Neural progenitor cell (in vitro differentiated cells): Measurements from ENCODE around the gene MBP. TPM values are rescaled to one million over a fixed set of nuclear protein-coding genes. Genes with fewer than 3 reads are reported as not detected.

ENCODE experiments used
- DNase-seq: peaks from one replicate; pipeline ENCODE4 v3.0.0-alpha.2; 2016; ENCODE audit warnings: low spot score
- H2AFZ ChIP-seq: fragments of 200-600 bp; sonication (generic); replicated peaks from 2 replicates; pipeline ENCODE4 v1.6.1; 2016; ENCODE audit warnings: antibody characterized with exemption
- H3F3A ChIP-seq: fragments of 200-600 bp; sonication (generic); 2 replicates; pipeline ENCODE4 v1.6.1; 2016; ENCODE audit warnings: antibody characterized with exemption, low read depth
- H3K27ac ChIP-seq: fragments of 200-600 bp; sonication (generic); 2 replicates; pipeline ENCODE4 v1.5.1; 2016; ENCODE audit warnings: mild to moderate bottlenecking
- H3K27me3 ChIP-seq: fragments of 200-600 bp; sonication (generic); 2 replicates; pipeline ENCODE4 v1.6.1; 2016; ENCODE audit warnings: mild to moderate bottlenecking, moderate library complexity
- H3K36me3 ChIP-seq: fragments of 200-600 bp; sonication (generic); 2 replicates; pipeline ENCODE4 v1.5.1; 2016
- H3K4me1 ChIP-seq: fragments of 200-600 bp; sonication (generic); 2 replicates; pipeline ENCODE4 v1.6.1; 2016; ENCODE audit warnings: mixed run types
- H3K4me2 ChIP-seq: fragments of 200-600 bp; sonication (generic); 2 replicates; pipeline ENCODE4 v1.6.1; 2016
- H3K4me3 ChIP-seq: fragments of 200-600 bp; sonication (generic); 2 replicates; pipeline ENCODE4 v1.5.1; 2016
- H3K79me2 ChIP-seq: fragments of 200-600 bp; sonication (generic); 2 replicates; pipeline ENCODE4 v1.6.1; 2016; ENCODE audit warnings: low read depth
- H3K9ac ChIP-seq: fragments of 200-600 bp; sonication (generic); 2 replicates; pipeline ENCODE4 v1.6.1; 2016
- H3K9me3 ChIP-seq: fragments of 200-600 bp; sonication (generic); 2 replicates; pipeline ENCODE4 v1.5.1; 2016; ENCODE audit warnings: low read depth
- H4K20me1 ChIP-seq: fragments of 200-600 bp; sonication (generic); 2 replicates; pipeline ENCODE4 v1.6.1; 2016; ENCODE audit warnings: low read depth
- H3K27ac Mint-ChIP-seq: 3 replicates; pipeline ENCODE4 v1.8.0; 2021; ENCODE audit warnings: mixed read lengths
- H3K27me3 Mint-ChIP-seq: 2 replicates; pipeline ENCODE4 v1.8.0; 2022; ENCODE audit warnings: low read depth, mild to moderate bottlenecking, inconsistent platforms, moderate library complexity, mixed read lengths; ENCODE audit not compliant: insufficient read depth
- H3K36me3 Mint-ChIP-seq: 3 replicates; pipeline ENCODE4 v1.8.0; 2021; ENCODE audit warnings: mixed read lengths
- H3K4me1 Mint-ChIP-seq: 3 replicates; pipeline ENCODE4 v1.8.0; 2021; ENCODE audit warnings: mixed read lengths
- H3K4me3 Mint-ChIP-seq: 3 replicates; pipeline ENCODE4 v1.8.0; 2021; ENCODE audit warnings: mild to moderate bottlenecking, moderate library complexity, mixed read lengths
- H3K9me3 Mint-ChIP-seq: 3 replicates; pipeline ENCODE4 v1.8.0; 2020; ENCODE audit warnings: mixed read lengths
- EZH2 ChIP-seq: fragments of 200-600 bp; sonication (generic); IDR thresholded peaks from 2 replicates; pipeline ENCODE4 v1.6.1; 2017; ENCODE audit warnings: antibody characterized with exemption, mild to moderate bottlenecking, moderate library complexity
- EZH2phosphoT487 ChIP-seq: fragments of 200-600 bp; sonication (generic); IDR thresholded peaks from 2 replicates; pipeline ENCODE4 v1.6.1; 2017; ENCODE audit warnings: antibody characterized with exemption
- total RNA-seq: library from RNA; depleted of rRNA; stranded (reverse); fragments of >200 nt; gene quantifications from 2 replicates; pipeline ENCODE4 v1.2.3, GENCODE V29; 2015; ENCODE audit warnings: low replicate concordance
- TF ChIP-seq, protein P1 (sequence below): fragments of 200-600 bp; sonication (generic); IDR thresholded peaks from 2 replicates; pipeline ENCODE4 v1.5.1; 2017; ENCODE audit warnings: antibody characterized with exemption, mild to moderate bottlenecking

Gene MBP
- total RNA-seq, 1 donor from 2014 or later, result 0.64 TPM

GRCh38 chr18:76953156-76953555, 179.4 kb downstream of the MBP start:
- Mint-ChIP-seq H3K9me3 (no peaks in the 10 kb centered on the region), H3K4me1 (peaks cover 17% of the 10 kb centered on the region), H3K36me3 (peaks cover 45% of the 10 kb centered on the region), H3K27me3 (no peaks in the 10 kb centered on the region), H3K27ac (peak overlapping the region; percentile 19), H3K4me3 (no peak overlapping the region)
- TF ChIP-seq EZH2 (no peak), EZH2phosphoT487 (no peak)
- TF ChIP-seq, protein P1, sequence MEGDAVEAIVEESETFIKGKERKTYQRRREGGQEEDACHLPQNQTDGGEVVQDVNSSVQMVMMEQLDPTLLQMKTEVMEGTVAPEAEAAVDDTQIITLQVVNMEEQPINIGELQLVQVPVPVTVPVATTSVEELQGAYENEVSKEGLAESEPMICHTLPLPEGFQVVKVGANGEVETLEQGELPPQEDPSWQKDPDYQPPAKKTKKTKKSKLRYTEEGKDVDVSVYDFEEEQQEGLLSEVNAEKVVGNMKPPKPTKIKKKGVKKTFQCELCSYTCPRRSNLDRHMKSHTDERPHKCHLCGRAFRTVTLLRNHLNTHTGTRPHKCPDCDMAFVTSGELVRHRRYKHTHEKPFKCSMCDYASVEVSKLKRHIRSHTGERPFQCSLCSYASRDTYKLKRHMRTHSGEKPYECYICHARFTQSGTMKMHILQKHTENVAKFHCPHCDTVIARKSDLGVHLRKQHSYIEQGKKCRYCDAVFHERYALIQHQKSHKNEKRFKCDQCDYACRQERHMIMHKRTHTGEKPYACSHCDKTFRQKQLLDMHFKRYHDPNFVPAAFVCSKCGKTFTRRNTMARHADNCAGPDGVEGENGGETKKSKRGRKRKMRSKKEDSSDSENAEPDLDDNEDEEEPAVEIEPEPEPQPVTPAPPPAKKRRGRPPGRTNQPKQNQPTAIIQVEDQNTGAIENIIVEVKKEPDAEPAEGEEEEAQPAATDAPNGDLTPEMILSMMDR, result no peak
- Histone ChIP-seq H3K4me2 (no peak overlapping the region), H3K27ac (no peak overlapping the region), H3K27me3 (no peaks in the 10 kb centered on the region), H3K9ac (no peak overlapping the region), H2AFZ (no peak overlapping the region), H3K4me3 (no peak overlapping the region), H3K36me3 (no peaks in the 10 kb centered on the region), H3K4me1 (no peaks in the 10 kb centered on the region), H3F3A (no peaks in the 10 kb centered on the region), H3K9me3 (no peaks in the 10 kb centered on the region), H4K20me1 (no peaks in the 10 kb centered on the region), H3K79me2 (no peaks in the 10 kb centered on the region)
- no peak for DNase-seq

DNA sequence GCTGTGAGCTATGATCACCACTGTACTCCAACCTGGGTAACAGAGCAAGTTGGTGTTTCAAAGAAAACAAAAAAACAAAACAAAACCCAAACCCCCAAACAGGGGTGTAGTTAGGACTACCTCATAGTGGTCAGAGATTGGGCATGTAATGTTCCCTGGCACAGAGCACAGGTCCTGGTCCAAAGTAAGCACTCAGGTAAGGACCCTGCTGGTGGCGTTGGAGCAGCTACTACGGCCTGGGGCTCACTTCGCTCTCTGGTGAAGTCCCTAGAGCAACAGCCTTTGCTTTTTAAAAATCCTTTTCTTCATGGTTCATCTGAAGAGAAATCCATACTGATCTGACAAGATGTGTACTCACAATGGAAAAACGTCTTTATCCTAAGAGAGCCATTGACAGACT, 179.8 kb downstream of the MBP start:
- no peaks in the 10 kb centered on the region for H3K27me3 ChIP-seq
- no peak for DNase-seq
- Mint-ChIP-seq H3K36me3 (peaks cover 42% of the 10 kb centered on the region), H3K4me3 (no peak overlapping the region), H3K9me3 (no peaks in the 10 kb centered on the region), H3K4me1 (peaks cover 15% of the 10 kb centered on the region), H3K27me3 (no peaks in the 10 kb centered on the region), H3K27ac (no peak overlapping the region)
- H3K9ac ChIP-seq, result no peak overlapping the region
- no peak overlapping the region for H3K4me3 ChIP-seq
- H3K36me3 ChIP-seq, result no peaks in the 10 kb centered on the region
- TF ChIP-seq EZH2phosphoT487 (no peak), EZH2 (no peak)
- TF ChIP-seq, protein P1, result no peak
- H3K79me2 ChIP-seq, result no peaks in the 10 kb centered on the region
- no peak overlapping the region for H3K27ac ChIP-seq
- no peaks in the 10 kb centered on the region for H4K20me1 ChIP-seq
- H3K4me1 ChIP-seq, result no peaks in the 10 kb centered on the region
- H3K9me3 ChIP-seq, result no peaks in the 10 kb centered on the region
- no peak overlapping the region for H3K4me2 ChIP-seq
- H3F3A ChIP-seq, result no peaks in the 10 kb centered on the region
- H2AFZ ChIP-seq, result no peak overlapping the region

- H4K20me1 ChIP-seq, result no peaks in the 10 kb centered on the region
- no peaks in the 10 kb centered on the region for H3K9me3 Mint-ChIP-seq
These were observed 180.9 kb downstream of the MBP start for GRCh38 chr18:76951456-76952247.

More at GRCh38 chr18:76951456-76952247, 180.9 kb downstream of the MBP start:
- Histone ChIP-seq H3K9ac (no peak overlapping the region), H3K9me3 (no peaks in the 10 kb centered on the region), H3K4me2 (no peak overlapping the region), H3F3A (no peaks in the 10 kb centered on the region), H2AFZ (no peak overlapping the region), H3K4me3 (no peak overlapping the region), H3K36me3 (no peaks in the 10 kb centered on the region), H3K27me3 (no peaks in the 10 kb centered on the region), H3K4me1 (no peaks in the 10 kb centered on the region), H3K27ac (no peak overlapping the region), H3K79me2 (no peaks in the 10 kb centered on the region)
- Mint-ChIP-seq H3K27ac (no peak overlapping the region), H3K4me3 (no peak overlapping the region), H3K27me3 (no peaks in the 10 kb centered on the region), H3K36me3 (peaks cover 43% of the 10 kb centered on the region), H3K4me1 (peaks cover 13% of the 10 kb centered on the region)
- TF ChIP-seq EZH2phosphoT487 (no peak), EZH2 (no peak)
- TF ChIP-seq, protein P1, result no peak
- no peak for DNase-seq
